ENCODE measurements around the gene POLR2E. TPM values are rescaled to one million over a fixed set of nuclear protein-coding genes. Genes with fewer than 3 reads are reported as not detected.

POLR2E gene
- total and polyA plus RNA-seq, 9 of the 15 experiments (the other 6 are each of a cell fraction or from before 2014, with no cell fraction given), result 3.4 to 413 (median 244) TPM

DNA sequence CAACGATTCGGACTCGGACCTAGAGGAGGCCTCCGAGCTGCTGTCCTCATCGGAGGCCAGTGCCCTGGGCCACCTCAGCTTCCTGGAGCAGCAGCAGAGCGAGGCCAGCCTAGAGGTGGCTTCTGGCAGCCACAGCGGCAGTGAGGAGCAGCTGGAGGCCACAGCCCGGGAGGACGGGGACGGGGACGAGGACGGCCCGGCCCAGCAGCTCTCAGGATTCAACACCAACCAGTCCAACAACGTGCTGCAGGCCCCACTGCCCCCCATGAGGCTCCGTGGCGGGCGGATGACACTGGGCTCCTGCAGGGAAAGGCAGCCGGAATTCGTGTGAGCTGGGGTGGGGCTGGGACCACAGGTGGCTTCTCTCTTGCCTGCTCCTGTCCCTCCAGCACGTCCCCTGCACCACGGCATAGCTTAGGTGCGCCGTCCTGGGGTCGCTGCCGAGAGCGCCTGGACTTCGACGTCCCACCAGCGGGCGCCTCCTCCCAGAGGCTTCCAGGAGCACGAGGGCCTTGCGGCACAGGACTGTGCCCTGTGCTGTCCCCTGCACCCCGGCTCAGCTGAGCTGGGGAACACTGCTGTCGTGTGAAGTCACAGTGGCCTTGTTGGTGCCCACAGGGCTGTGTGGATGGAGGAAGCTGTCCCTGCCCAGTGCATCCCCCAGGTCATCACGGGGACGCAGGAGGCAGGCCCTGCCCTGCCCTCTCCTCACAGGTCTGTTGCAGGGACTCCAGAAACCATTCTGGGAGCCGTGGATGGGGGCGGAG, 9.3 kb downstream of the POLR2E start (continued):
- TF ChIP-seq, protein P1, sequence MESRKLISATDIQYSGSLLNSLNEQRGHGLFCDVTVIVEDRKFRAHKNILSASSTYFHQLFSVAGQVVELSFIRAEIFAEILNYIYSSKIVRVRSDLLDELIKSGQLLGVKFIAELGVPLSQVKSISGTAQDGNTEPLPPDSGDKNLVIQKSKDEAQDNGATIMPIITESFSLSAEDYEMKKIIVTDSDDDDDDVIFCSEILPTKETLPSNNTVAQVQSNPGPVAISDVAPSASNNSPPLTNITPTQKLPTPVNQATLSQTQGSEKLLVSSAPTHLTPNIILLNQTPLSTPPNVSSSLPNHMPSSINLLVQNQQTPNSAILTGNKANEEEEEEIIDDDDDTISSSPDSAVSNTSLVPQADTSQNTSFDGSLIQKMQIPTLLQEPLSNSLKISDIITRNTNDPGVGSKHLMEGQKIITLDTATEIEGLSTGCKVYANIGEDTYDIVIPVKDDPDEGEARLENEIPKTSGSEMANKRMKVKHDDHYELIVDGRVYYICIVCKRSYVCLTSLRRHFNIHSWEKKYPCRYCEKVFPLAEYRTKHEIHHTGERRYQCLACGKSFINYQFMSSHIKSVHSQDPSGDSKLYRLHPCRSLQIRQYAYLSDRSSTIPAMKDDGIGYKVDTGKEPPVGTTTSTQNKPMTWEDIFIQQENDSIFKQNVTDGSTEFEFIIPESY (CRISPR knock-in tag; IDR thresholded peaks at IDR 0.05), result peak; percentile 57; the same call in 1 of the 2 replicates
- TF ChIP-seq LARP7 (IDR thresholded peaks at IDR 0.05) (no peak), RFX7 (CRISPR knock-in tag; IDR thresholded peaks at IDR 0.05) (no peak), RBM22 (IDR thresholded peaks at IDR 0.05; ENCODE audit: low read depth, low read length, poor library complexity, severe bottlenecking) (peak; percentile 71), ZNF253 (CRISPR knock-in tag; conservative IDR thresholded peaks at IDR 0.05) (no peak), NONO (IDR thresholded peaks at IDR 0.05; ENCODE audit: low read depth in 2 of 2, low read length in 1 of 2) (0 out of 4 replicates have a peak, but pooled peaks of 1 of the 2 experiments have one; percentile 21), ZNF316 (IDR thresholded peaks at IDR 0.05) (no peak), FIP1L1 (IDR thresholded peaks at IDR 0.05; ENCODE audit: low read depth, low read length, poor library complexity, severe bottlenecking) (peak; percentile 85), HNRNPH1 (optimal IDR thresholded peaks at IDR 0.05; ENCODE audit: low read depth, low read length) (no peak), MCM7 (IDR thresholded peaks at IDR 0.05) (no peak), MYNN (IDR thresholded peaks at IDR 0.05) (peak; percentile 70), MYNN (CRISPR knock-in tag; IDR thresholded peaks at IDR 0.05) (no peak)
- TF ChIP-seq, protein P2, sequence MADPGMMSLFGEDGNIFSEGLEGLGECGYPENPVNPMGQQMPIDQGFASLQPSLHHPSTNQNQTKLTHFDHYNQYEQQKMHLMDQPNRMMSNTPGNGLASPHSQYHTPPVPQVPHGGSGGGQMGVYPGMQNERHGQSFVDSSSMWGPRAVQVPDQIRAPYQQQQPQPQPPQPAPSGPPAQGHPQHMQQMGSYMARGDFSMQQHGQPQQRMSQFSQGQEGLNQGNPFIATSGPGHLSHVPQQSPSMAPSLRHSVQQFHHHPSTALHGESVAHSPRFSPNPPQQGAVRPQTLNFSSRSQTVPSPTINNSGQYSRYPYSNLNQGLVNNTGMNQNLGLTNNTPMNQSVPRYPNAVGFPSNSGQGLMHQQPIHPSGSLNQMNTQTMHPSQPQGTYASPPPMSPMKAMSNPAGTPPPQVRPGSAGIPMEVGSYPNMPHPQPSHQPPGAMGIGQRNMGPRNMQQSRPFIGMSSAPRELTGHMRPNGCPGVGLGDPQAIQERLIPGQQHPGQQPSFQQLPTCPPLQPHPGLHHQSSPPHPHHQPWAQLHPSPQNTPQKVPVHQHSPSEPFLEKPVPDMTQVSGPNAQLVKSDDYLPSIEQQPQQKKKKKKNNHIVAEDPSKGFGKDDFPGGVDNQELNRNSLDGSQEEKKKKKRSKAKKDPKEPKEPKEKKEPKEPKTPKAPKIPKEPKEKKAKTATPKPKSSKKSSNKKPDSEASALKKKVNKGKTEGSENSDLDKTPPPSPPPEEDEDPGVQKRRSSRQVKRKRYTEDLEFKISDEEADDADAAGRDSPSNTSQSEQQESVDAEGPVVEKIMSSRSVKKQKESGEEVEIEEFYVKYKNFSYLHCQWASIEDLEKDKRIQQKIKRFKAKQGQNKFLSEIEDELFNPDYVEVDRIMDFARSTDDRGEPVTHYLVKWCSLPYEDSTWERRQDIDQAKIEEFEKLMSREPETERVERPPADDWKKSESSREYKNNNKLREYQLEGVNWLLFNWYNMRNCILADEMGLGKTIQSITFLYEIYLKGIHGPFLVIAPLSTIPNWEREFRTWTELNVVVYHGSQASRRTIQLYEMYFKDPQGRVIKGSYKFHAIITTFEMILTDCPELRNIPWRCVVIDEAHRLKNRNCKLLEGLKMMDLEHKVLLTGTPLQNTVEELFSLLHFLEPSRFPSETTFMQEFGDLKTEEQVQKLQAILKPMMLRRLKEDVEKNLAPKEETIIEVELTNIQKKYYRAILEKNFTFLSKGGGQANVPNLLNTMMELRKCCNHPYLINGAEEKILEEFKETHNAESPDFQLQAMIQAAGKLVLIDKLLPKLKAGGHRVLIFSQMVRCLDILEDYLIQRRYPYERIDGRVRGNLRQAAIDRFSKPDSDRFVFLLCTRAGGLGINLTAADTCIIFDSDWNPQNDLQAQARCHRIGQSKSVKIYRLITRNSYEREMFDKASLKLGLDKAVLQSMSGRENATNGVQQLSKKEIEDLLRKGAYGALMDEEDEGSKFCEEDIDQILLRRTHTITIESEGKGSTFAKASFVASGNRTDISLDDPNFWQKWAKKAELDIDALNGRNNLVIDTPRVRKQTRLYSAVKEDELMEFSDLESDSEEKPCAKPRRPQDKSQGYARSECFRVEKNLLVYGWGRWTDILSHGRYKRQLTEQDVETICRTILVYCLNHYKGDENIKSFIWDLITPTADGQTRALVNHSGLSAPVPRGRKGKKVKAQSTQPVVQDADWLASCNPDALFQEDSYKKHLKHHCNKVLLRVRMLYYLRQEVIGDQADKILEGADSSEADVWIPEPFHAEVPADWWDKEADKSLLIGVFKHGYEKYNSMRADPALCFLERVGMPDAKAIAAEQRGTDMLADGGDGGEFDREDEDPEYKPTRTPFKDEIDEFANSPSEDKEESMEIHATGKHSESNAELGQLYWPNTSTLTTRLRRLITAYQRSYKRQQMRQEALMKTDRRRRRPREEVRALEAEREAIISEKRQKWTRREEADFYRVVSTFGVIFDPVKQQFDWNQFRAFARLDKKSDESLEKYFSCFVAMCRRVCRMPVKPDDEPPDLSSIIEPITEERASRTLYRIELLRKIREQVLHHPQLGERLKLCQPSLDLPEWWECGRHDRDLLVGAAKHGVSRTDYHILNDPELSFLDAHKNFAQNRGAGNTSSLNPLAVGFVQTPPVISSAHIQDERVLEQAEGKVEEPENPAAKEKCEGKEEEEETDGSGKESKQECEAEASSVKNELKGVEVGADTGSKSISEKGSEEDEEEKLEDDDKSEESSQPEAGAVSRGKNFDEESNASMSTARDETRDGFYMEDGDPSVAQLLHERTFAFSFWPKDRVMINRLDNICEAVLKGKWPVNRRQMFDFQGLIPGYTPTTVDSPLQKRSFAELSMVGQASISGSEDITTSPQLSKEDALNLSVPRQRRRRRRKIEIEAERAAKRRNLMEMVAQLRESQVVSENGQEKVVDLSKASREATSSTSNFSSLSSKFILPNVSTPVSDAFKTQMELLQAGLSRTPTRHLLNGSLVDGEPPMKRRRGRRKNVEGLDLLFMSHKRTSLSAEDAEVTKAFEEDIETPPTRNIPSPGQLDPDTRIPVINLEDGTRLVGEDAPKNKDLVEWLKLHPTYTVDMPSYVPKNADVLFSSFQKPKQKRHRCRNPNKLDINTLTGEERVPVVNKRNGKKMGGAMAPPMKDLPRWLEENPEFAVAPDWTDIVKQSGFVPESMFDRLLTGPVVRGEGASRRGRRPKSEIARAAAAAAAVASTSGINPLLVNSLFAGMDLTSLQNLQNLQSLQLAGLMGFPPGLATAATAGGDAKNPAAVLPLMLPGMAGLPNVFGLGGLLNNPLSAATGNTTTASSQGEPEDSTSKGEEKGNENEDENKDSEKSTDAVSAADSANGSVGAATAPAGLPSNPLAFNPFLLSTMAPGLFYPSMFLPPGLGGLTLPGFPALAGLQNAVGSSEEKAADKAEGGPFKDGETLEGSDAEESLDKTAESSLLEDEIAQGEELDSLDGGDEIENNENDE (IDR thresholded peaks at IDR 0.05; ENCODE audit: low read depth, low read length), result no peak
- TF ChIP-seq, protein P3, sequence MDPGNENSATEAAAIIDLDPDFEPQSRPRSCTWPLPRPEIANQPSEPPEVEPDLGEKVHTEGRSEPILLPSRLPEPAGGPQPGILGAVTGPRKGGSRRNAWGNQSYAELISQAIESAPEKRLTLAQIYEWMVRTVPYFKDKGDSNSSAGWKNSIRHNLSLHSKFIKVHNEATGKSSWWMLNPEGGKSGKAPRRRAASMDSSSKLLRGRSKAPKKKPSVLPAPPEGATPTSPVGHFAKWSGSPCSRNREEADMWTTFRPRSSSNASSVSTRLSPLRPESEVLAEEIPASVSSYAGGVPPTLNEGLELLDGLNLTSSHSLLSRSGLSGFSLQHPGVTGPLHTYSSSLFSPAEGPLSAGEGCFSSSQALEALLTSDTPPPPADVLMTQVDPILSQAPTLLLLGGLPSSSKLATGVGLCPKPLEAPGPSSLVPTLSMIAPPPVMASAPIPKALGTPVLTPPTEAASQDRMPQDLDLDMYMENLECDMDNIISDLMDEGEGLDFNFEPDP (CRISPR knock-in tag; IDR thresholded peaks at IDR 0.05), result no peak

Measured in K562 (cell line).